ENCODE data around the gene SYNPR. TPM values are rescaled to one million over a fixed set of nuclear protein-coding genes. Genes with fewer than 3 reads are reported as not detected.

SYNPR gene
- polyA plus RNA-seq, 3 donors = not detected

DNA sequence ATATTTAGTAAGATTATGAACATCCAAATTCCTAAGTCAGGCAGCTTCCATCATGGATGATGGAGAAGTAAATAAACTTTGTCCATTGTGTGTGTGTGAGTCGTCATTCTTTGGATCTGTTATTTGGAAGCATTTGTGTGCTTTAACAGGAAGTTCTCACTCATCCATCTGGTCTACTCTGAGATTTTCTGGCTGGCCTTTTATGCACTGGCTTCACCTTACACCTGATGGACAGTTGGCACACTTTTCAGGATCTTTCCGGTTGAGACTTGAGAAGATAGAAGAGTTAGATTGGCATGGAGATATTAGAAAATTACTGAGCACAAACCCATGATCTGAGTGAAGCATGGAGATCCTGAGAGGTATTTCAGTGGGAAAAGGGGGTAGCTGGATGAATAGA is 12.6 kb downstream of the SYNPR start:
- H3K4me3 ChIP-seq (replicated peaks in 1 of 3; ENCODE audit: low read depth in 2 of 3, low read length in 3 of 3) = no peak overlapping the region
- H4K20me1 ChIP-seq (ENCODE audit: insufficient read depth, low read length) = no peaks in the 10 kb centered on the region
- Mint-ChIP-seq H3K27me3 (ENCODE audit: low read depth in 3 of 3) (peaks cover 0 to 2% (median 0%) of the 10 kb centered on the region in 3 donors), H3K4me1 (no peaks in the 10 kb centered on the region), H3K27ac (no peak overlapping the region), H3K4me3 (no peak overlapping the region), H3K36me3 (no peaks in the 10 kb centered on the region), H3K9me3 (peaks cover 0 to 3% (median 0%) of the 10 kb centered on the region in 7 donors)
- no peak for DNase-seq
- intact Hi-C loops (cut with micrococcal nuclease) = no loop called here
- no peaks in the 10 kb centered on the region for H3K36me3 ChIP-seq (replicated peaks in 1 of 2; ENCODE audit: control insufficient read depth in 1 of 2, insufficient read depth in 2 of 2, low read length in 2 of 2)
- 88% methylated on average over 1 of the region's 2 CpGs for WGBS (ENCODE audit: insufficient coverage)
- no peak overlapping the region for H3K4me2 ChIP-seq (replicated peaks; ENCODE audit: extremely low read depth, low read length, poor library complexity, severe bottlenecking)
- no peaks in the 10 kb centered on the region for H3K27me3 ChIP-seq (ENCODE audit: control insufficient read depth in 2 of 2, insufficient read depth in 2 of 2, low read length in 2 of 2)
- H3K9me3 ChIP-seq (replicated peaks in 1 of 2; ENCODE audit: control insufficient read depth in 1 of 2, insufficient read depth in 1 of 2, low read length in 2 of 2) = no peaks in the 10 kb centered on the region
- H3K79me2 ChIP-seq (ENCODE audit: insufficient read depth, low read length) = no peaks in the 10 kb centered on the region
- no peak overlapping the region for H3K27ac ChIP-seq (ENCODE audit: low read depth in 1 of 2, low read length in 2 of 2)
- TF ChIP-seq, protein P1, sequence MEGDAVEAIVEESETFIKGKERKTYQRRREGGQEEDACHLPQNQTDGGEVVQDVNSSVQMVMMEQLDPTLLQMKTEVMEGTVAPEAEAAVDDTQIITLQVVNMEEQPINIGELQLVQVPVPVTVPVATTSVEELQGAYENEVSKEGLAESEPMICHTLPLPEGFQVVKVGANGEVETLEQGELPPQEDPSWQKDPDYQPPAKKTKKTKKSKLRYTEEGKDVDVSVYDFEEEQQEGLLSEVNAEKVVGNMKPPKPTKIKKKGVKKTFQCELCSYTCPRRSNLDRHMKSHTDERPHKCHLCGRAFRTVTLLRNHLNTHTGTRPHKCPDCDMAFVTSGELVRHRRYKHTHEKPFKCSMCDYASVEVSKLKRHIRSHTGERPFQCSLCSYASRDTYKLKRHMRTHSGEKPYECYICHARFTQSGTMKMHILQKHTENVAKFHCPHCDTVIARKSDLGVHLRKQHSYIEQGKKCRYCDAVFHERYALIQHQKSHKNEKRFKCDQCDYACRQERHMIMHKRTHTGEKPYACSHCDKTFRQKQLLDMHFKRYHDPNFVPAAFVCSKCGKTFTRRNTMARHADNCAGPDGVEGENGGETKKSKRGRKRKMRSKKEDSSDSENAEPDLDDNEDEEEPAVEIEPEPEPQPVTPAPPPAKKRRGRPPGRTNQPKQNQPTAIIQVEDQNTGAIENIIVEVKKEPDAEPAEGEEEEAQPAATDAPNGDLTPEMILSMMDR (IDR thresholded peaks at IDR 0.05) = no peak
- H2AFZ ChIP-seq (ENCODE audit: insufficient read depth, low read depth, low read length, poor library complexity, severe bottlenecking) = no peak overlapping the region
- no peaks in the 10 kb centered on the region for H3K4me1 ChIP-seq (ENCODE audit: control insufficient read depth in 1 of 2, insufficient read depth in 2 of 2, low read length in 2 of 2)
- H3K9ac ChIP-seq (ENCODE audit: insufficient read depth, low read length, poor library complexity, severe bottlenecking) = no peak overlapping the region

DNA sequence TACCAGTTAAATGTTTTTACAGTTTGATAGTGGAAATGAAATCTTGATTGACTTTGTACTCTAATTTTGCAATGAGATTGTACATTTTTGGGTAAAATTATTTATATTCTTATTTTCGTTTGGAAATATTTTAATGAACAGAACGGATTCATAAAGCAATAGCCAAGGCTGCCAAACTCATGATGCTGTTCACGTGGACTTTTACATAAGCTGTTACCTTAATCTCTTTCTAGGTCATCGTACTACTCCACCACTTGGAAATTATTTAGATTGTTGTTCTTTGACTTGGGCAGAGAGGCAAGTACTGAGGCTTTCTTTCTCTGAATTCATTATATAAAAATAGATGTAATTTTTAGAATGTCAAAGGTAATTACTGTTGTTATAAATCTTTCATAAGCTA is 16.2 kb downstream of the SYNPR start:
- Mint-ChIP-seq H3K27ac (no peak overlapping the region), H3K27me3 (ENCODE audit: low read depth in 3 of 3) (peaks cover 0 to 3% (median 2%) of the 10 kb centered on the region in 3 donors), H3K4me3 (no peak overlapping the region), H3K36me3 (no peaks in the 10 kb centered on the region), H3K9me3 (peaks cover 2 to 8% (median 3%) of the 10 kb centered on the region in 7 donors), H3K4me1 (no peaks in the 10 kb centered on the region)
- intact Hi-C loops (cut with micrococcal nuclease) = no loop called here
- Histone ChIP-seq H3K27ac (ENCODE audit: low read depth in 1 of 2, low read length in 2 of 2) (no peak overlapping the region), H2AFZ (ENCODE audit: insufficient read depth, low read depth, low read length, poor library complexity, severe bottlenecking) (no peak overlapping the region), H3K4me2 (replicated peaks; ENCODE audit: extremely low read depth, low read length, poor library complexity, severe bottlenecking) (no peak overlapping the region), H3K4me3 (replicated peaks in 1 of 3; ENCODE audit: low read depth in 2 of 3, low read length in 3 of 3) (no peak overlapping the region), H3K4me1 (ENCODE audit: control insufficient read depth in 1 of 2, insufficient read depth in 2 of 2, low read length in 2 of 2) (no peaks in the 10 kb centered on the region), H3K9me3 (replicated peaks in 1 of 2; ENCODE audit: control insufficient read depth in 1 of 2, insufficient read depth in 1 of 2, low read length in 2 of 2) (peaks cover 5 to 6% of the 10 kb centered on the region in 2 donors), H3K27me3 (ENCODE audit: control insufficient read depth in 2 of 2, insufficient read depth in 2 of 2, low read length in 2 of 2) (no peaks in the 10 kb centered on the region), H3K36me3 (replicated peaks in 1 of 2; ENCODE audit: control insufficient read depth in 1 of 2, insufficient read depth in 2 of 2, low read length in 2 of 2) (no peaks in the 10 kb centered on the region), H4K20me1 (ENCODE audit: insufficient read depth, low read length) (no peaks in the 10 kb centered on the region), H3K79me2 (ENCODE audit: insufficient read depth, low read length) (no peaks in the 10 kb centered on the region), H3K9ac (ENCODE audit: insufficient read depth, low read length, poor library complexity, severe bottlenecking) (no peak overlapping the region)
- no CpG with 5 or more reads among the region's 4 CpGs for WGBS (ENCODE audit: insufficient coverage)
- TF ChIP-seq, protein P1 (IDR thresholded peaks at IDR 0.05) = no peak
- DNase-seq = no peak
